Lung (tissue), 13 donors: ENCODE results near the gene ZNF740. TPM values are rescaled to one million over a fixed set of nuclear protein-coding genes. Genes with fewer than 3 reads are reported as not detected.

Experiments used
- ATAC-seq: fragments of 200-7000 bp; cut with Tn5 transposase; one replicate; pipeline ENCODE4 v1.9.1; 2020; ENCODE audit warnings: moderate number of reproducible peaks; ENCODE audit not compliant: insufficient read depth, low FRiP score
- DNase-seq, 3 donors: peaks; one replicate each; pipeline ENCODE4 v3.0.0-alpha.2; 2013 to 2017
- H3K27ac ChIP-seq, 2 donors: one replicate each; pipeline ENCODE4 v1.5.1; 2013; ENCODE audit warnings: mild to moderate bottlenecking in 2 of 2, moderate library complexity in 2 of 2, control low read depth in 1 of 2, inconsistent platforms in 1 of 2, low read depth in 1 of 2, low read length in 1 of 2
- H3K27me3 ChIP-seq, 3 donors: one replicate each; pipeline ENCODE4 v1.5.1; 2013; ENCODE audit warnings: low read length in 2 of 3; ENCODE audit not compliant: control insufficient read depth in 3 of 3, insufficient read depth in 3 of 3
- H3K36me3 ChIP-seq, 4 donors: one replicate each; pipeline ENCODE4 v1.5.1; 2013; ENCODE audit warnings: low read length in 4 of 4, mild to moderate bottlenecking in 1 of 4, moderate library complexity in 1 of 4; ENCODE audit not compliant: control insufficient read depth in 4 of 4, insufficient read depth in 4 of 4
- H3K4me1 ChIP-seq, 5 donors: one replicate each; pipeline ENCODE4 v1.5.1; 2013; ENCODE audit warnings: low read length in 5 of 5, mild to moderate bottlenecking in 2 of 5, moderate library complexity in 1 of 5; ENCODE audit not compliant: control insufficient read depth in 5 of 5, insufficient read depth in 5 of 5
- H3K4me3 ChIP-seq: one replicate; pipeline ENCODE4 v1.5.1; 2013; ENCODE audit warnings: mild to moderate bottlenecking, control low read depth, moderate library complexity
- H3K9ac ChIP-seq, 2 donors: one replicate each; pipeline ENCODE4 v1.5.1; 2013; ENCODE audit warnings: low read length in 2 of 2, control low read depth in 1 of 2; ENCODE audit not compliant: insufficient read depth in 1 of 2
- H3K9me3 ChIP-seq, 4 donors: one replicate each; pipeline ENCODE4 v1.5.1; 2013; ENCODE audit warnings: low read length in 3 of 4, mild to moderate bottlenecking in 1 of 4, moderate library complexity in 1 of 4; ENCODE audit not compliant: control insufficient read depth in 4 of 4, insufficient read depth in 3 of 4
- CTCF ChIP-seq: IDR thresholded peaks from 2 replicates; pipeline ENCODE4 v1.5.1; 2012; ENCODE audit warnings: mild to moderate bottlenecking; ENCODE audit errors: control extremely low read depth, extremely low read depth
- WGBS, 2 donors: extraction: QIAGEN DNeasy Blood & Tissue Kit; methylation state at CpG; one replicate each; pipeline ENCODE4 v1.1.7; 2013; 5-methylcytosine and 5-hydroxymethylcytosine counted together
- polyA plus RNA-seq, 2 donors: library from polyadenylated mRNA; stranded (reverse); fragments of 200-250 nt; gene quantifications; one replicate each; pipeline ENCODE4 v1.2.1, GENCODE V29; 2013
- small RNA-seq: library from RNA; depleted of rRNA; stranded (forward); fragments of <200 nt; gene quantifications from one replicate; pipeline ENCODE3, GENCODE V24; 2014; ENCODE audit warnings: low replicate concordance
- total RNA-seq, 2 donors: library from RNA; depleted of rRNA in 1 of 2; stranded (reverse); fragments of >200 nt in 1 of 2; gene quantifications; one replicate each; pipeline ENCODE4 v1.2.1, GENCODE V29; 2014 to 2021
- donor health status: control.
- donor health status: control.
- donor health status: Bipolar disorder and iron deficiency.
- donor health status: healthy.
- donor health status: DM: yes; HTN: yes; CAD: no.

ZNF740 gene
- total and polyA plus RNA-seq, 4 donors = 7.8 to 37.4 (median 18.3) TPM

DNA sequence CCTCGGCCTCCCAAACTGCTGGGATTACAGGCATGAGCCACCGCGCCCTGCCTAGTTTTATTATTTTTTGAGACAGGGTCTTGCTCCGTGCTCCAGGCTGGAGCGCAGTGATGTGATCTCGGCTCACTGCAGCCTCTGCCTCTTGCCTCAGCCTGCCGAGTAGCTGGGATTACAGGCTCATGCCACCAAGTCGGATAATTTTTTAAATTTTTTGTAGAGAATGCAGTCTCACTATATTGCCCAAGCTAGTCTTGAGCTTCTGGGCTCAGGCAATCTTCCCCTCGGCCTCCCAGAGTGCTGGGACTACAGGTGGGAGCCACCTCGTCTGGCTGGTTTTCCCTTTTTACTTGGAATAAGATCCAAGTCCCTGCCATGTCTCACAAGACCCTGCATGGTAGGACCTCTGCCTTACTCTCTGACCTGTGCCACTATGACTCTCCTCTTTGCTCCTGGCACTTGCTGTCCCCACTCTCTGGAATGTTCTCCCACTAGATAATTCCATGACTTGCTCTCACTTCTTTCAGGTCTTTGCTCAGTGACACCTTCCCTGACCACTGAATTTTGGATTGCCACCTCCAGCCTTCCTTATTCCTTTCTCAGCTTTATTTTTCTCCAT is 59.2 kb downstream of the ZNF740 start:
- no peak for TF ChIP-seq CTCF
- H3K27me3 ChIP-seq = no peaks in the 10 kb centered on the region
- peaks cover 0 to 5% (median 0%) of the 10 kb centered on the region in 5 donors for H3K4me1 ChIP-seq
- no peak overlapping the region for H3K27ac ChIP-seq
- ATAC-seq = no peak
- H3K4me3 ChIP-seq = no peak overlapping the region
- no peak for DNase-seq
- no peak overlapping the region for H3K9ac ChIP-seq
- H3K9me3 ChIP-seq = no peaks in the 10 kb centered on the region
- WGBS, 2 donors = 93 to 95% methylated on average over 10 of the region's 10 CpGs
- no peaks in the 10 kb centered on the region for H3K36me3 ChIP-seq

- Histone ChIP-seq H3K9me3 (no peaks in the 10 kb centered on the region), H3K4me1 (no peaks in the 10 kb centered on the region), H3K27me3 (no peaks in the 10 kb centered on the region), H3K9ac (no peak overlapping the region), H3K4me3 (no peak overlapping the region), H3K27ac (no peak overlapping the region), H3K36me3 (no peaks in the 10 kb centered on the region)
- 83 to 91% methylated on average over 11 of the region's 11 CpGs for WGBS, 2 donors
- no peak for DNase-seq
- ATAC-seq = no peak
- no peak for TF ChIP-seq CTCF
These were observed 61.3 kb downstream of the ZNF740 start for GRCh38 chr12:53241623-53242412.

GRCh38 chr12:53244337-53244736 is 63.8 kb downstream of the ZNF740 start:
- Histone ChIP-seq H3K9me3 (no peaks in the 10 kb centered on the region), H3K9ac (no peak overlapping the region), H3K36me3 (no peaks in the 10 kb centered on the region), H3K27me3 (no peaks in the 10 kb centered on the region), H3K4me1 (no peaks in the 10 kb centered on the region), H3K4me3 (no peak overlapping the region), H3K27ac (no peak overlapping the region)
- no peak for TF ChIP-seq CTCF
- ATAC-seq = no peak
- 71 to 83% methylated on average over 1 of the region's 1 CpG for WGBS, 2 donors
- DNase-seq = no peak

Small RNA genes within 50 kb of the gene (small RNA-seq; reads per million reads assigned to genes)
- not detected for gene HIGD1AP1
- not detected for gene RNU6-333P

Other genes starting within 250 kb of the ZNF740 start
- gene KRT18, start 231.6 kb upstream of the ZNF740 start, total RNA-seq = 100 to 1,000 TPM; 165 to 434 TPM
- 100 to 1,000 TPM; 358 to 571 TPM for gene KRT18, start 231.6 kb upstream of the ZNF740 start, polyA plus RNA-seq
- gene EIF4B, start 174.3 kb upstream of the ZNF740 start, total RNA-seq = 100 to 1,000 TPM; 301 to 684 TPM
- gene EIF4B, start 174.3 kb upstream of the ZNF740 start, polyA plus RNA-seq = 100 to 1,000 TPM in 1 of 2 donors, 10 to 100 TPM in 1; 81.9 to 139 TPM
- 100 to 1,000 TPM in 1 of 2 donors, 10 to 100 TPM in 1; 56.7 to 182 TPM for gene TNS2, start 130.7 kb upstream of the ZNF740 start, total RNA-seq
- 100 to 1,000 TPM in 1 of 2 donors, 10 to 100 TPM in 1; 72.8 to 138 TPM for gene TNS2, start 130.7 kb upstream of the ZNF740 start, polyA plus RNA-seq
- gene SPRYD3, start 101.3 kb upstream of the ZNF740 start, total RNA-seq = 10 to 100 TPM; 17.1 to 60.2 TPM
- 10 to 100 TPM; 24.4 to 45.5 TPM for gene SPRYD3, start 101.3 kb upstream of the ZNF740 start, polyA plus RNA-seq
- gene IGFBP6, start 83.1 kb upstream of the ZNF740 start, total RNA-seq = 10 to 100 TPM; 16.0 to 42.5 TPM
- 10 to 100 TPM; 15.9 to 75.0 TPM for gene IGFBP6, start 83.1 kb upstream of the ZNF740 start, polyA plus RNA-seq
- under 1 TPM in 1 of 2 donors, not detected in 1; 0.21 TPM for gene SOAT2, start 77.2 kb upstream of the ZNF740 start, total RNA-seq
- gene SOAT2, start 77.2 kb upstream of the ZNF740 start, polyA plus RNA-seq = under 1 TPM; 0.06 to 0.10 TPM
- gene CSAD, start 203 bp downstream of the ZNF740 start, total RNA-seq = 10 to 100 TPM; 30.1 to 48.8 TPM
- gene CSAD, start 203 bp downstream of the ZNF740 start, polyA plus RNA-seq = 10 to 100 TPM; 21.7 to 36.5 TPM
- gene ITGB7, start 26.5 kb downstream of the ZNF740 start, total RNA-seq = 1 to 10 TPM; 2.3 to 7.9 TPM
- gene ITGB7, start 26.5 kb downstream of the ZNF740 start, polyA plus RNA-seq = 1 to 10 TPM; 3.9 to 6.1 TPM
- gene RARG, start 51.5 kb downstream of the ZNF740 start, total RNA-seq = 10 to 100 TPM; 27.8 to 29.7 TPM
- 10 to 100 TPM; 12.0 to 14.2 TPM for gene RARG, start 51.5 kb downstream of the ZNF740 start, polyA plus RNA-seq
- gene ESPL1, start 87.6 kb downstream of the ZNF740 start, total RNA-seq = 1 to 10 TPM; 2.0 to 6.7 TPM
- under 1 TPM; 0.77 to 0.97 TPM for gene ESPL1, start 87.6 kb downstream of the ZNF740 start, polyA plus RNA-seq
- 100 to 1,000 TPM; 351 to 361 TPM for gene PFDN5, start 114.8 kb downstream of the ZNF740 start, total RNA-seq
- gene PFDN5, start 114.8 kb downstream of the ZNF740 start, polyA plus RNA-seq = 1,000 to 10,000 TPM in 1 of 2 donors, 100 to 1,000 TPM in 1; 649 to 1,722 TPM
- gene MYG1, start 119.0 kb downstream of the ZNF740 start, total RNA-seq = 10 to 100 TPM; 22.1 to 63.5 TPM
- 10 to 100 TPM; 56.1 to 88.9 TPM for gene MYG1, start 119.0 kb downstream of the ZNF740 start, polyA plus RNA-seq
- 10 to 100 TPM; 51.4 to 51.7 TPM for gene AAAS, start 140.9 kb downstream of the ZNF740 start, total RNA-seq
- 10 to 100 TPM; 29.7 to 37.0 TPM for gene AAAS, start 140.9 kb downstream of the ZNF740 start, polyA plus RNA-seq
- not detected for gene SP7, start 155.6 kb downstream of the ZNF740 start, total RNA-seq
- not detected for gene SP7, start 155.6 kb downstream of the ZNF740 start, polyA plus RNA-seq
- gene SP1, start 199.5 kb downstream of the ZNF740 start, total RNA-seq = 10 to 100 TPM; 68.3 to 72.2 TPM
- 10 to 100 TPM; 16.2 to 26.6 TPM for gene SP1, start 199.5 kb downstream of the ZNF740 start, polyA plus RNA-seq
- under 1 TPM in 1 of 2 donors, not detected in 1; 0.52 TPM for gene AMHR2, start 243.1 kb downstream of the ZNF740 start, total RNA-seq
- under 1 TPM; 0.02 to 0.22 TPM for gene AMHR2, start 243.1 kb downstream of the ZNF740 start, polyA plus RNA-seq